ENCODE data around the gene ZNF275.
"Not testable (repeated sequence)": the region's sequence is repeated elsewhere in the genome, so short reads cannot be mapped to it uniquely, and the experiment has no call there.

The ZNF275 gene

DNA sequence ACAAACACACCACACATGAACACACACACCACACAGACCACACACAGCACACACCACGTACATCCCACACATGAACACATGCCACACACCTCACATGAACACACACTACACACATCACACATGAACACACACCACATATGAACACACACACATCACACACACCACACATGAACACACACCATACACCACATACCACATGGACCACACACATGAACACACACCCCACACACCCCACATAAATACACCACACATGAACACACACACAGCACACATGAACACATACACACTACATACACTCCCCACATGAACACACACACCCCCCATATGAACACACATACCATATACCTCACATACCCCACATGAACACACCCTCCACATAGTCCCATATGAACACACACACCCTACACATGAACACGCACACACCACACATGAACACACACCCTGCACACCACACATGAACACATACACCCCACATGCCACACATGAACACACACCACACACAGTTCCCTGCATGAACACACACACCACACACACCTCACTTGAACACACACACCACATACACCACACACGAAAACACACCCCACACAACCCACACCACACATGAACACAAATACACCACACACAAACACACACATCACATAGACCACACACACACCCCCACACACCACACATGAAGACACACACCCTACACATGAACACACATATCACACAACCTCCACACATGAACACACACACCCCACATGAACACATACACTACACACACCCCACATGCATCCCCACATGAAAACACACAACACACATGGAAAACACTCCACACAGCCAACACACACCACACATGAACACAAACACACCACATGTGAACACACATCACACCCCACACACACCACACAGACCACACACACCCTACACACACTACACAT, 48.9 kb downstream of the ZNF275 start:
- H3K27me3 ChIP-seq (ENCODE audit: insufficient read depth, low read length, poor library complexity, severe bottlenecking), result no peaks in the 10 kb centered on the region
- TF ChIP-seq, protein P1, sequence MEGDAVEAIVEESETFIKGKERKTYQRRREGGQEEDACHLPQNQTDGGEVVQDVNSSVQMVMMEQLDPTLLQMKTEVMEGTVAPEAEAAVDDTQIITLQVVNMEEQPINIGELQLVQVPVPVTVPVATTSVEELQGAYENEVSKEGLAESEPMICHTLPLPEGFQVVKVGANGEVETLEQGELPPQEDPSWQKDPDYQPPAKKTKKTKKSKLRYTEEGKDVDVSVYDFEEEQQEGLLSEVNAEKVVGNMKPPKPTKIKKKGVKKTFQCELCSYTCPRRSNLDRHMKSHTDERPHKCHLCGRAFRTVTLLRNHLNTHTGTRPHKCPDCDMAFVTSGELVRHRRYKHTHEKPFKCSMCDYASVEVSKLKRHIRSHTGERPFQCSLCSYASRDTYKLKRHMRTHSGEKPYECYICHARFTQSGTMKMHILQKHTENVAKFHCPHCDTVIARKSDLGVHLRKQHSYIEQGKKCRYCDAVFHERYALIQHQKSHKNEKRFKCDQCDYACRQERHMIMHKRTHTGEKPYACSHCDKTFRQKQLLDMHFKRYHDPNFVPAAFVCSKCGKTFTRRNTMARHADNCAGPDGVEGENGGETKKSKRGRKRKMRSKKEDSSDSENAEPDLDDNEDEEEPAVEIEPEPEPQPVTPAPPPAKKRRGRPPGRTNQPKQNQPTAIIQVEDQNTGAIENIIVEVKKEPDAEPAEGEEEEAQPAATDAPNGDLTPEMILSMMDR (conservative IDR thresholded peaks at IDR 0.05; ENCODE audit: low read length), result no peak
- no peak for TF ChIP-seq EZH2phosphoT487 (IDR thresholded peaks at IDR 0.05; ENCODE audit: borderline replicate concordance)
- no peaks in the 10 kb centered on the region for H3K36me3 ChIP-seq (ENCODE audit: insufficient read depth, low read length)
- H2AFZ ChIP-seq (ENCODE audit: low read length), result no peak overlapping the region
- no peak overlapping the region for H3K4me3 ChIP-seq (ENCODE audit: low read length, poor library complexity, severe bottlenecking)
- H3K79me2 ChIP-seq (ENCODE audit: insufficient read depth, low read length), result no peaks in the 10 kb centered on the region
- no peaks in the 10 kb centered on the region for H3K4me1 ChIP-seq (ENCODE audit: insufficient read depth, low read length, poor library complexity, severe bottlenecking)
- H3K9me2 ChIP-seq (replicated peaks; ENCODE audit: low read depth, low read length), result no peaks in the 10 kb centered on the region
- H4K20me1 ChIP-seq (ENCODE audit: insufficient read depth, low read length, poor library complexity, severe bottlenecking), result no peaks in the 10 kb centered on the region
- no peak overlapping the region for H3K9ac ChIP-seq (ENCODE audit: low read depth, low read length, poor library complexity, severe bottlenecking)
- H3F3A ChIP-seq (ENCODE audit: low read depth), result no peaks in the 10 kb centered on the region
- no peak overlapping the region for H3K4me2 ChIP-seq (ENCODE audit: low read depth, low read length, poor library complexity, severe bottlenecking)
- no peaks in the 10 kb centered on the region for H3K9me3 ChIP-seq (ENCODE audit: insufficient read depth, low read depth, low read length)

DNA sequence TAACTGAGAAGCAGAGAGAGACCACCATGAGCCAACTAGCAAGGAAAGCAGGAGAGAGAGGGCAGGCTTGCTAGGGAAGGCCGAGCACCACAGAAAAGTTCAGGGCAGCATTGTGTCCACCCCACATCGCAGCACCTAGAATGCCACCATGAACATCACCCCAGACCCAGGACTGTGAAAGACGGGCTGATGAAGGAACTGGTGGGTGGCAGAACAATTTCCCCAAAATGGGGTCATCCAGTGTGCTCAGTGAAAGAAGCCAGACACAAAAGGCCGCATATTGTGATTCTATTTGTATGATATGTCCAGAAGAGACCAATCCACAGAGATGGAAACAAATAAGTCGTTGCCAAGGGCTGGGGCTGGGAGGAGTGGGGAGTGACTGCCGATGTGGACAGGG, 50.4 kb downstream of the ZNF275 start:
- H3K9ac ChIP-seq (ENCODE audit: low read depth, low read length, poor library complexity, severe bottlenecking), result no peak overlapping the region
- H3K9me3 ChIP-seq (ENCODE audit: insufficient read depth, low read depth, low read length), result no peaks in the 10 kb centered on the region
- H3K27me3 ChIP-seq (ENCODE audit: insufficient read depth, low read length, poor library complexity, severe bottlenecking), result no peaks in the 10 kb centered on the region
- H3K79me2 ChIP-seq (ENCODE audit: insufficient read depth, low read length), result no peaks in the 10 kb centered on the region
- no peak overlapping the region for H3K4me3 ChIP-seq (ENCODE audit: low read length, poor library complexity, severe bottlenecking)
- no peaks in the 10 kb centered on the region for H3K4me1 ChIP-seq (ENCODE audit: insufficient read depth, low read length, poor library complexity, severe bottlenecking)
- no peaks in the 10 kb centered on the region for H4K20me1 ChIP-seq (ENCODE audit: insufficient read depth, low read length, poor library complexity, severe bottlenecking)
- no peaks in the 10 kb centered on the region for H3K36me3 ChIP-seq (ENCODE audit: insufficient read depth, low read length)
- H3K4me2 ChIP-seq (ENCODE audit: low read depth, low read length, poor library complexity, severe bottlenecking), result no peak overlapping the region
- TF ChIP-seq, protein P1 (conservative IDR thresholded peaks at IDR 0.05; ENCODE audit: low read length), result no peak
- TF ChIP-seq EZH2phosphoT487 (IDR thresholded peaks at IDR 0.05; ENCODE audit: borderline replicate concordance), result no peak
- no peak overlapping the region for H2AFZ ChIP-seq (ENCODE audit: low read length)
- no peaks in the 10 kb centered on the region for H3F3A ChIP-seq (ENCODE audit: low read depth)
- H3K9me2 ChIP-seq (replicated peaks; ENCODE audit: low read depth, low read length), result no peaks in the 10 kb centered on the region

DNA sequence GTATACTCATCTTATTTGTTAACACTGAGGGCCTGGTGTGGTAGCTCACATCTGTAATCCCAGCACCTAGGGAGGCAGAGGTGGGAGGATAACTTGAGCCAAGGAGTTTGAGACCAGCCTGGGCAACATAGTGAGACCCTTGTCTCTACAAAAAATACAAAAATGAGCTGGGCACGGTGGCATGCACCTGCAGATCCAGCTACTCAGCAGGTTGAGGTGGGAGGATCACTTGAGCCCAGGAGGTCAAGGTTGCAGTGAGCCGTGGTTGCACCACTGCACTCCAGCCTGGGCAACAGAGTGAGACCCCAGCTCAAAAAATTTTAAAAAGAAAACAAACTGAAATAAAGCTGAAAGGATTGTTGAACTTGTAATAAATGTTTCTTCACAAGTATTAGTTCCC, 51.0 kb downstream of the ZNF275 start:
- H3K36me3 ChIP-seq (ENCODE audit: insufficient read depth, low read length); H3K9ac ChIP-seq (ENCODE audit: low read depth, low read length, poor library complexity, severe bottlenecking); H3K9me2 ChIP-seq (replicated peaks; ENCODE audit: low read depth, low read length); H3K4me2 ChIP-seq (ENCODE audit: low read depth, low read length, poor library complexity, severe bottlenecking); H3K27me3 ChIP-seq (ENCODE audit: insufficient read depth, low read length, poor library complexity, severe bottlenecking); H3K4me1 ChIP-seq (ENCODE audit: insufficient read depth, low read length, poor library complexity, severe bottlenecking); H2AFZ ChIP-seq (ENCODE audit: low read length); H3K9me3 ChIP-seq (ENCODE audit: insufficient read depth, low read depth, low read length); H3K4me3 ChIP-seq (ENCODE audit: low read length, poor library complexity, severe bottlenecking); H3K79me2 ChIP-seq (ENCODE audit: insufficient read depth, low read length); H4K20me1 ChIP-seq (ENCODE audit: insufficient read depth, low read length, poor library complexity, severe bottlenecking); H3F3A ChIP-seq (ENCODE audit: low read depth): not testable (repeated sequence)

DNA sequence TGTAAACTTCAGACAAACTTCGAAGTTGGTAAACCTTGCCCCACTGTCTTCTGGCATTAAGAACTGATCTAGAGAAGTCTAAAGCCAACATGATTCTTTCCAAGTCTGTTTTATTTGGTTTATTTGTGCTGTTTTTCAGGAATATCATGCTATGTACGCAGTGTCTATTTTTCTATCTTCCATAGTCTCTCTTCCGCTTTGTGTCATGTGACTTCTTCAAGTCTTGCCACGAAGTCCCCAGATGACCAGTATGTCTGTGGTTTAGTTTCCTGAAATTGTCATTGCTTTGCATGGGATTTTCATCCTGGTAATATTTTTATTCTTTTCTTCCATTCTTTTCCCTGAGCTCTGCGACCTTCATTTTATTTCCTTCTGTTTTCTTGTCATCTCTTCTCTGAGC, 52.1 kb downstream of the ZNF275 start:
- Histone ChIP-seq H3K9ac (ENCODE audit: low read depth, low read length, poor library complexity, severe bottlenecking) (no peak overlapping the region), H2AFZ (ENCODE audit: low read length) (no peak overlapping the region)

More for the DNA sequence above, 52.1 kb downstream of the ZNF275 start:
- H3K79me2 ChIP-seq (ENCODE audit: insufficient read depth, low read length), result no peaks in the 10 kb centered on the region
- H3F3A ChIP-seq (ENCODE audit: low read depth), result no peaks in the 10 kb centered on the region
- H3K27me3 ChIP-seq (ENCODE audit: insufficient read depth, low read length, poor library complexity, severe bottlenecking), result no peaks in the 10 kb centered on the region
- H4K20me1 ChIP-seq (ENCODE audit: insufficient read depth, low read length, poor library complexity, severe bottlenecking), result no peaks in the 10 kb centered on the region
- H3K9me3 ChIP-seq (ENCODE audit: insufficient read depth, low read depth, low read length), result no peaks in the 10 kb centered on the region
- H3K4me3 ChIP-seq (ENCODE audit: low read length, poor library complexity, severe bottlenecking), result no peak overlapping the region
- H3K36me3 ChIP-seq (ENCODE audit: insufficient read depth, low read length), result no peaks in the 10 kb centered on the region
- no peaks in the 10 kb centered on the region for H3K9me2 ChIP-seq (replicated peaks; ENCODE audit: low read depth, low read length)
- TF ChIP-seq, protein P1 (conservative IDR thresholded peaks at IDR 0.05; ENCODE audit: low read length), result no peak
- no peak for TF ChIP-seq EZH2phosphoT487 (IDR thresholded peaks at IDR 0.05; ENCODE audit: borderline replicate concordance)
- no peaks in the 10 kb centered on the region for H3K4me1 ChIP-seq (ENCODE audit: insufficient read depth, low read length, poor library complexity, severe bottlenecking)
- no peak overlapping the region for H3K4me2 ChIP-seq (ENCODE audit: low read depth, low read length, poor library complexity, severe bottlenecking)

All from Loucy (cell line).